PC-9 (cell line): ENCODE data around the gene SEZ6L. TPM values are rescaled to one million over a fixed set of nuclear protein-coding genes. Genes with fewer than 3 reads are reported as not detected.

Experiments used
- BruUV-seq: library from RNA; stranded (reverse); fragments of 400-500 nt; replicated peaks from 2 replicates; lab custom pipeline; 2021; lab: Mats Ljungman, UMichigan
- CTCF ChIA-PET: fragments of 300-600 bp; sonication (Branson Sonifier 250); formaldehyde crosslinking; loops from one replicate; lab custom pipeline; 2022; ENCODE audit warnings: antibody characterized with exemption; lab: Charles Lee
- POLR2A ChIA-PET: fragments of 300-600 bp; sonication (Branson Sonifier 250); formaldehyde crosslinking; loops from one replicate; lab custom pipeline; 2022; ENCODE audit warnings: antibody characterized with exemption; ENCODE audit not compliant: unreplicated experiment; lab: Charles Lee
- DNase-seq, 2 experiments: peaks; one replicate each; pipeline versions ENCODE4 v3.0.0 to v3.0.0-alpha.2; 2015 to 2022; ENCODE audit warnings: mixed read lengths in 1 of 2
- H2AFZ ChIP-seq: fragments of 200-600 bp; sonication (generic); 2 replicates; pipeline ENCODE4 v1.8.1; 2017; ENCODE audit warnings: antibody characterized with exemption
- H3F3A ChIP-seq: fragments of 200-600 bp; sonication (generic); 2 replicates; pipeline ENCODE4 v1.8.1; 2017; ENCODE audit warnings: antibody characterized with exemption, mild to moderate bottlenecking, low read depth; ENCODE audit not compliant: insufficient read depth
- H3K27ac ChIP-seq: fragments of 200-600 bp; sonication (generic); 2 replicates; pipeline ENCODE4 v1.6.1; 2016; ENCODE audit warnings: mixed run types
- H3K27me3 ChIP-seq: fragments of 200-600 bp; sonication (generic); 2 replicates; pipeline ENCODE4 v1.6.1; 2016; ENCODE audit warnings: low read depth, mixed run types; ENCODE audit not compliant: insufficient read depth
- H3K36me3 ChIP-seq: fragments of 200-600 bp; sonication (generic); 2 replicates; pipeline ENCODE4 v1.6.1; 2016; ENCODE audit warnings: low read depth, mixed run types
- H3K4me1 ChIP-seq: fragments of 200-600 bp; sonication (generic); replicated peaks from 2 replicates; pipeline ENCODE4 v1.6.1; 2016; ENCODE audit warnings: mixed run types; ENCODE audit not compliant: insufficient read depth
- H3K4me2 ChIP-seq: fragments of 200-600 bp; sonication (generic); 2 replicates; pipeline ENCODE4 v1.6.1; 2017; ENCODE audit warnings: mixed run types
- H3K4me3 ChIP-seq: fragments of 200-600 bp; sonication (generic); 2 replicates; pipeline ENCODE4 v1.6.1; 2016; ENCODE audit warnings: mixed run types
- H3K79me2 ChIP-seq: fragments of 200-600 bp; sonication (generic); 2 replicates; pipeline ENCODE4 v1.6.1; 2017; ENCODE audit warnings: low read depth, mixed run types
- H3K9me2 ChIP-seq: fragments of 200-600 bp; sonication (generic); 2 replicates; pipeline ENCODE4 v1.8.1; 2017; ENCODE audit warnings: mild to moderate bottlenecking; ENCODE audit not compliant: insufficient read depth
- H3K9me3 ChIP-seq: fragments of 200-600 bp; sonication (generic); 2 replicates; pipeline ENCODE4 v1.8.1; 2016; ENCODE audit warnings: low read depth; ENCODE audit not compliant: insufficient read depth
- H4K20me1 ChIP-seq: fragments of 200-600 bp; sonication (generic); 2 replicates; pipeline ENCODE4 v1.8.1; 2017; ENCODE audit not compliant: insufficient read depth
- CTCF ChIP-seq: fragments of 200-600 bp; sonication (generic); conservative IDR thresholded peaks from 2 replicates; pipeline ENCODE4 v1.6.1; 2017; ENCODE audit warnings: mixed run types, antibody characterized with exemption, mild to moderate bottlenecking, moderate library complexity
- EZH2 ChIP-seq: fragments of 200-600 bp; sonication (generic); IDR thresholded peaks from 2 replicates; pipeline ENCODE4 v1.8.0; 2017; ENCODE audit warnings: antibody characterized with exemption, low read depth
- intact Hi-C: fragments of 100-400 bp; cut with micrococcal nuclease; formaldehyde crosslinking; loops from one replicate; pipeline ENCODE4 v1.10.0; 2022; ENCODE audit not compliant: unreplicated experiment
- total RNA-seq: library from RNA; stranded (reverse); gene quantifications from 2 replicates; pipeline ENCODE4 v1.2.3, GENCODE V29; 2021

SEZ6L gene
- total RNA-seq, 1 experiment from 2014 or later = not detected

- H3F3A ChIP-seq = no peaks in the 10 kb centered on the region
- no peak overlapping the region for H3K27ac ChIP-seq
- no peak overlapping the region for H3K4me2 ChIP-seq
- CTCF ChIA-PET = no interaction called here
- BruUV-seq = no TSS peak
- no peak overlapping the region for H2AFZ ChIP-seq
- H4K20me1 ChIP-seq = no peaks in the 10 kb centered on the region
- H3K4me3 ChIP-seq = no peak overlapping the region
- peaks cover 84% of the 10 kb centered on the region for H3K27me3 ChIP-seq
- H3K9me2 ChIP-seq = no peaks in the 10 kb centered on the region
- H3K79me2 ChIP-seq = no peaks in the 10 kb centered on the region
- no peak for TF ChIP-seq EZH2
- TF ChIP-seq CTCF = no peak
- no peaks in the 10 kb centered on the region for H3K4me1 ChIP-seq
- no peaks in the 10 kb centered on the region for H3K9me3 ChIP-seq
- POLR2A ChIA-PET = no interaction called here
- intact Hi-C loops = no loop called here
- H3K36me3 ChIP-seq = no peaks in the 10 kb centered on the region
- no peak for DNase-seq
Observed at GRCh38 chr22:26236991-26237390, 67.7 kb downstream of the SEZ6L start.

- Histone ChIP-seq H3K9me3 (no peaks in the 10 kb centered on the region), H3K27ac (no peak overlapping the region), H2AFZ (no peak overlapping the region), H3K9me2 (no peaks in the 10 kb centered on the region), H3K36me3 (no peaks in the 10 kb centered on the region), H4K20me1 (no peaks in the 10 kb centered on the region), H3K4me1 (no peaks in the 10 kb centered on the region), H3K4me2 (no peak overlapping the region), H3K79me2 (no peaks in the 10 kb centered on the region), H3F3A (no peaks in the 10 kb centered on the region), H3K4me3 (no peak overlapping the region), H3K27me3 (peaks cover 85% of the 10 kb centered on the region)
- intact Hi-C loops = no loop called here
- ChIA-PET POLR2A (no interaction called here), CTCF (no interaction called here)
- DNase-seq = no peak
- TF ChIP-seq CTCF = no peak
- no TSS peak for BruUV-seq
Observed at GRCh38 chr22:26238596-26238995, 69.3 kb downstream of the SEZ6L start.

- no TSS peak for BruUV-seq
Observed at GRCh38 chr22:26239581-26239980, 70.3 kb downstream of the SEZ6L start.

More at GRCh38 chr22:26239581-26239980, 70.3 kb downstream of the SEZ6L start:
- H3K4me3 ChIP-seq = no peak overlapping the region
- H2AFZ ChIP-seq = no peak overlapping the region
- H3K9me3 ChIP-seq = no peaks in the 10 kb centered on the region
- H3K27me3 ChIP-seq = peaks cover 82% of the 10 kb centered on the region
- POLR2A ChIA-PET = no interaction called here
- intact Hi-C loops = no loop called here
- H3F3A ChIP-seq = no peaks in the 10 kb centered on the region
- no peak for DNase-seq
- TF ChIP-seq CTCF (no peak), EZH2 (no peak)
- H3K4me1 ChIP-seq = no peaks in the 10 kb centered on the region
- H4K20me1 ChIP-seq = no peaks in the 10 kb centered on the region
- no peaks in the 10 kb centered on the region for H3K36me3 ChIP-seq
- CTCF ChIA-PET = no interaction called here
- no peak overlapping the region for H3K27ac ChIP-seq
- H3K9me2 ChIP-seq = no peaks in the 10 kb centered on the region
- H3K79me2 ChIP-seq = no peaks in the 10 kb centered on the region
- no peak overlapping the region for H3K4me2 ChIP-seq
